ENCODE data around the gene NTM.

NTM gene

GRCh38 chr11:131767421-131767820, 397.0 kb downstream of the NTM start:
- no peak for DNase-seq (ENCODE audit: low spot score)

- DNase-seq (ENCODE audit: low spot score) = no peak
Measured at GRCh38 chr11:131770801-131771200, 400.4 kb downstream of the NTM start.

GRCh38 chr11:131771471-131771870, 401.1 kb downstream of the NTM start:
- DNase-seq (ENCODE audit: low spot score) = no peak

GRCh38 chr11:131773626-131774025, 403.2 kb downstream of the NTM start:
- no peak for DNase-seq (ENCODE audit: low spot score)

- DNase-seq (ENCODE audit: low spot score) = no peak
Measured at GRCh38 chr11:131776211-131776610, 405.8 kb downstream of the NTM start.

GRCh38 chr11:131785801-131786200, 415.4 kb downstream of the NTM start:
- DNase-seq (ENCODE audit: low spot score) = no peak

- DNase-seq (ENCODE audit: low spot score) = no peak
Measured at GRCh38 chr11:131787119-131787518, 416.7 kb downstream of the NTM start.

GRCh38 chr11:131790586-131790985, 420.2 kb downstream of the NTM start:
- no peak for DNase-seq (ENCODE audit: low spot score)

- no peak for DNase-seq (ENCODE audit: low spot score)
Measured at GRCh38 chr11:131792243-131792642, 421.8 kb downstream of the NTM start.

- DNase-seq (ENCODE audit: low spot score) = no peak
Measured at GRCh38 chr11:131796089-131796488, 425.7 kb downstream of the NTM start.

GRCh38 chr11:131796541-131796940, 426.1 kb downstream of the NTM start:
- no peak for DNase-seq (ENCODE audit: low spot score)

- DNase-seq (ENCODE audit: low spot score) = no peak
Measured at GRCh38 chr11:131800452-131800851, 430.0 kb downstream of the NTM start.

- no peak for DNase-seq (ENCODE audit: low spot score)
Measured at GRCh38 chr11:131802440-131803115, 432.2 kb downstream of the NTM start.

GRCh38 chr11:131807876-131808275, 437.5 kb downstream of the NTM start:
- no peak for DNase-seq (ENCODE audit: low spot score)

GRCh38 chr11:131808470-131808869, 438.1 kb downstream of the NTM start:
- no peak for DNase-seq (ENCODE audit: low spot score)

- no peak for DNase-seq (ENCODE audit: low spot score)
Measured at GRCh38 chr11:131809203-131809918, 438.9 kb downstream of the NTM start.

- no peak for DNase-seq (ENCODE audit: low spot score)
Measured at GRCh38 chr11:131810541-131810940, 440.1 kb downstream of the NTM start.

GRCh38 chr11:131811383-131811782, 441.0 kb downstream of the NTM start:
- no peak for DNase-seq (ENCODE audit: low spot score)

- no peak for DNase-seq (ENCODE audit: low spot score)
Measured at GRCh38 chr11:131814108-131814507, 443.7 kb downstream of the NTM start.

GRCh38 chr11:131815590-131815989, 445.2 kb downstream of the NTM start:
- DNase-seq (ENCODE audit: low spot score) = peak; percentile 37

- DNase-seq (ENCODE audit: low spot score) = no peak
Measured at GRCh38 chr11:131816051-131816450, 445.6 kb downstream of the NTM start.

GRCh38 chr11:131817687-131818188, 447.3 kb downstream of the NTM start:
- DNase-seq (ENCODE audit: low spot score) = no peak

- no peak for DNase-seq (ENCODE audit: low spot score)
Measured at GRCh38 chr11:131819865-131820264, 449.4 kb downstream of the NTM start.

GRCh38 chr11:131822506-131822905, 452.1 kb downstream of the NTM start:
- no peak for DNase-seq (ENCODE audit: low spot score)

Measured in iPS-NIHi11 (cell line).